Esophagus (tissue), 2 donors: ENCODE measurements around the gene PSMD5. TPM values are rescaled to one million over a fixed set of nuclear protein-coding genes. Genes with fewer than 3 reads are reported as not detected.

Source experiments
- H3K27ac ChIP-seq, 2 donors: one replicate each; pipeline ENCODE4 v1.5.1; 2013; ENCODE audit warnings: low read depth in 2 of 2, mild to moderate bottlenecking in 2 of 2, inconsistent platforms in 1 of 2, low read length in 1 of 2, moderate library complexity in 1 of 2
- H3K27me3 ChIP-seq, 2 donors: one replicate each; pipeline ENCODE4 v1.6.1; 2013; ENCODE audit warnings: low read length in 2 of 2, control low read depth in 1 of 2, mild to moderate bottlenecking in 1 of 2; ENCODE audit not compliant: insufficient read depth in 2 of 2, control insufficient read depth in 1 of 2
- H3K36me3 ChIP-seq, 2 donors: one replicate each; pipeline ENCODE4 v1.6.1; 2013; ENCODE audit warnings: low read length in 1 of 2; ENCODE audit not compliant: control insufficient read depth in 2 of 2, insufficient read depth in 2 of 2
- H3K4me1 ChIP-seq, 2 donors: one replicate each; pipeline ENCODE4 v1.6.1; 2013; ENCODE audit warnings: low read length in 1 of 2; ENCODE audit not compliant: control insufficient read depth in 2 of 2, insufficient read depth in 2 of 2
- H3K4me3 ChIP-seq, 2 donors: one replicate each; pipeline ENCODE4 v1.5.1; 2013; ENCODE audit warnings: low read length in 2 of 2, mild to moderate bottlenecking in 2 of 2, low read depth in 1 of 2, moderate library complexity in 1 of 2
- H3K9me3 ChIP-seq, 2 donors: one replicate each; pipeline ENCODE4 v1.6.1; 2013; ENCODE audit warnings: mild to moderate bottlenecking in 2 of 2, low read depth in 1 of 2, low read length in 1 of 2, moderate library complexity in 1 of 2; ENCODE audit not compliant: control insufficient read depth in 2 of 2, insufficient read depth in 1 of 2
- WGBS, 2 donors: extraction: QIAGEN DNeasy Blood & Tissue Kit; methylation state at CpG; one replicate each; pipeline ENCODE4 v1.1.7; 2013; 5-methylcytosine and 5-hydroxymethylcytosine counted together
- polyA plus RNA-seq, 2 donors: library from polyadenylated mRNA; stranded (reverse); fragments of 200-250 nt; gene quantifications; one replicate each; pipeline ENCODE4 v1.2.3, GENCODE V29; 2013
- donor health status: healthy with polysubstance abuse.
- donor health status: Bipolar disorder and iron deficiency.

The PSMD5 gene
- polyA plus RNA-seq = 10 to 100 TPM; 12.1 to 15.8 TPM

- Histone ChIP-seq H3K9me3 (no peaks in the 10 kb centered on the region), H3K4me1 (peaks cover 3% of the 10 kb centered on the region in 2 donors), H3K27me3 (no peaks in the 10 kb centered on the region), H3K27ac (peak within 1 kb of the TSS; percentile 94 to 95), H3K36me3 (no peaks in the 10 kb centered on the region), H3K4me3 (peak within 1 kb of the TSS; percentile 92)
- WGBS, 2 donors = 5 to 6% methylated on average over 60 to 62 of the region's 62 CpGs
These were observed at the start of gene PSMD5 for GRCh38 chr9:120842685-120843485. TSS of gene PSMD5 (minus strand) at chr9:120842922. CDS start at chr9:120842909, 13 bp downstream.

- 60 to 62% methylated on average over 15 of the region's 15 CpGs for WGBS, 2 donors
- H3K9me3 ChIP-seq = no peaks in the 10 kb centered on the region
- no peaks in the 10 kb centered on the region for H3K27me3 ChIP-seq
- peak overlapping the region; percentile 0 to 55 for H3K27ac ChIP-seq
- H3K4me1 ChIP-seq = peaks cover 3 to 5% of the 10 kb centered on the region in 2 donors
- no peaks in the 10 kb centered on the region for H3K36me3 ChIP-seq
- H3K4me3 ChIP-seq = no peak overlapping the region
These were observed 49.4 kb upstream of the PSMD5 start for GRCh38 chr9:120891884-120892747.

GRCh38 chr9:120891245-120891883 lies 48.6 kb upstream of the PSMD5 start:
- Histone ChIP-seq H3K4me1 (peaks cover 0 to 2% of the 10 kb centered on the region in 2 donors), H3K4me3 (no peak overlapping the region), H3K27me3 (no peaks in the 10 kb centered on the region), H3K36me3 (no peaks in the 10 kb centered on the region), H3K9me3 (no peaks in the 10 kb centered on the region), H3K27ac (peak overlapping the region; percentile 75 to 79)
- 74 to 81% methylated on average over 10 of the region's 10 CpGs for WGBS, 2 donors

GRCh38 chr9:120890320-120891244 lies 47.9 kb upstream of the PSMD5 start:
- Histone ChIP-seq H3K27ac (peak overlapping the region; percentile 75 to 79), H3K27me3 (no peaks in the 10 kb centered on the region), H3K9me3 (no peaks in the 10 kb centered on the region), H3K36me3 (no peaks in the 10 kb centered on the region), H3K4me3 (no peak overlapping the region), H3K4me1 (peaks cover 0 to 2% of the 10 kb centered on the region in 2 donors)
- 71% methylated on average over 14 of the region's 14 CpGs for WGBS, 2 donors

GRCh38 chr9:120889606-120890271 lies 47.0 kb upstream of the PSMD5 start:
- 97 to 100% methylated on average over 1 of the region's 1 CpG for WGBS, 2 donors
- Histone ChIP-seq H3K4me1 (peaks cover 0 to 2% of the 10 kb centered on the region in 2 donors), H3K4me3 (no peak overlapping the region), H3K27me3 (no peaks in the 10 kb centered on the region), H3K9me3 (no peaks in the 10 kb centered on the region), H3K27ac (peak overlapping the region; percentile 61 to 75), H3K36me3 (no peaks in the 10 kb centered on the region)

- no peaks in the 10 kb centered on the region for H3K27me3 ChIP-seq
- no peak overlapping the region for H3K4me3 ChIP-seq
- peak overlapping the region in 1 of 2 donors; percentile 40 for H3K27ac ChIP-seq
- no peaks in the 10 kb centered on the region for H3K4me1 ChIP-seq
- H3K36me3 ChIP-seq = no peaks in the 10 kb centered on the region
- no peaks in the 10 kb centered on the region for H3K9me3 ChIP-seq
These were observed 45.9 kb upstream of the PSMD5 start for GRCh38 chr9:120888626-120889025.

- WGBS, 2 donors = 64 to 69% methylated on average over 8 of the region's 8 CpGs
- Histone ChIP-seq H3K4me1 (no peaks in the 10 kb centered on the region), H3K4me3 (no peak overlapping the region), H3K27ac (peak overlapping the region in 1 of 2 donors; percentile 15), H3K9me3 (no peaks in the 10 kb centered on the region), H3K27me3 (no peaks in the 10 kb centered on the region), H3K36me3 (no peaks in the 10 kb centered on the region)
These were observed 43.8 kb upstream of the PSMD5 start for GRCh38 chr9:120886490-120886967.

- Histone ChIP-seq H3K4me1 (no peaks in the 10 kb centered on the region), H3K36me3 (no peaks in the 10 kb centered on the region), H3K9me3 (no peaks in the 10 kb centered on the region), H3K4me3 (no peak overlapping the region), H3K27me3 (no peaks in the 10 kb centered on the region), H3K27ac (peak overlapping the region in 1 of 2 donors; percentile 15)
- WGBS, 2 donors = 62 to 65% methylated on average over 5 of the region's 5 CpGs
These were observed 43.2 kb upstream of the PSMD5 start for GRCh38 chr9:120885958-120886357.
